ENCODE results near the gene SRM.
"Not testable (repeated sequence)": the region's sequence is repeated elsewhere in the genome, so short reads cannot be mapped to it uniquely, and the experiment has no call there.

The SRM gene

GRCh38 chr1:11059968-11060830 is at the start of gene SRM:
Gene SRM (minus strand): TSS chr1:11060018. CDS start chr1:11059943, 75 bp downstream.
- no peak for FAIRE-seq

DNA sequence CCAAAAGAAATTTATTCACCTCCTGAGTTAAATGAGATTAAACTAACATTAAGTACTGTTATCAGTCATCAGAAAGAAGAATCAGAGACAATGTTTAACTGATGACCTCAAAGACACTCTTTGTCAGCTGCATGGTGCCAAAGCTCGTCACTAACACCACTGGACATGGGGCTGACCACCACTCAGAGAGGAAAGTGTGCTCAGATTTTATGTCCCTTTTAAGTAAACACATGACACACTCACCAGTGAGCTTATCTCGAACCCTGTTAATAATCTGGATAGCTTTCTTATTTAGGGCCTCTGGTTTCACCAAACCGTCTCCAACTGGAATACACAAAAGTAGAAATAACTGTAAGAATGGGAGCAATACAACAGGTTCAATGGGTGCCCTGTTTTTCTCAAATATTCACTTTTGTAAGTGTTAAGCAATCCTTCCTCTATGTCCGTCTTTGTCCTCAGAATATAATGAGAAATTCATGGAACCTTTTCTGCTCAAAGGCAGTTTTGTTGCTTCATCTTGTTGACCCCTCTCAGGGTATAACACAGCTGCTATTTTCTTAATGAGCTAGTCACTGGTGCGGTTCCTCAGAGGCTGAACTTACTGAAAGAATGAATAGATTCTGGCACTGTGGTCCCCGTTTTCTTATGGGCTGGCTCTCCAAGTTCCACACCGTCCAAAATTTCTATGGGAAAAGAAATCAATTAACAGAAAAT is 49.4 kb upstream of the SRM start:
- no peak for FAIRE-seq

GRCh38 chr1:11107599-11107998 is 47.8 kb upstream of the SRM start:
- no peak for FAIRE-seq

DNA sequence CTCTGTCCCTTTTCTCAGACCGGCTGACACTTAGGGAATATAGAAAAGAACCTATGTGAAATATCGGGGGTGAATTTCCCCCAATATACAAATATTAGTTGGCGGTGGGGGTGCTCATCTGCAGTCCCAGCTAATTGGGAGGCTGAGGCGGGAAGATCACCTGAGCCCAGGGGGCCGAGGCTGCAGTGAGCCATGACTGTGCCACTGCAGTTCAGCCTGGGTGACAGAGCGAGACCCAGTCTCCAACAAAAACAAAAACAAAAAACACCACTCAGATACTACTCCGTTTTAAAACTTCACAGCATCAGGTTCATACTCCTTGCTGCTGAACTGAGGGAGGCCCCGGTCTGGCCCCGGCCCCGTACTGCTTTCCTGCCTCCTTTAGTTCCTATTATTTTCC is 45.8 kb upstream of the SRM start:
- FAIRE-seq = no peak

DNA sequence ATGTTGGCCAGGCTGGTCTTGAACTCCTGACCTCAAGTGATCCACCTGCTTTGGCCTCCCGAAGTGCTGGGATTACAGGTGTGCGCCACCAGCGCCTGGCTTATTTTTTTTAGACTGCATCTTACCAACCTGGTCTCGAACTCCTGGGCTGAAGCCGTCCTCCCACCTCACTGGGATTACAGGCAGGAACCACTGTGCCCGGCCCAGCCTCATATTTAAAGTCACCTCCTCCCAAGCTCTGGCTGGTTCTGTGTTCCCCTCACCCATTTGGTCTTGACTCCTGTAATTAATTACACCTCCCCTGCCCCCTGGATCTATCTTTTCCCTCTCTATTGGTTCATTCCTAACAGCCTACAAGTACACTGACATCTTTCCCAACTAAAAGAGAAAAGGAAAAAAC is 41.5 kb upstream of the SRM start:
- no peak for FAIRE-seq

- FAIRE-seq = not testable (repeated sequence)
These were observed 41.0 kb upstream of the SRM start for GRCh38 chr1:11100806-11101205.

GRCh38 chr1:11100149-11100493 is 40.3 kb upstream of the SRM start:
- FAIRE-seq = no peak

GRCh38 chr1:11099310-11100148 is 39.7 kb upstream of the SRM start, which contains the start of gene EXOSC10:
Gene EXOSC10 (minus strand): TSS chr1:11099869. CDS start chr1:11099831, 38 bp downstream.
- FAIRE-seq = no peak

GRCh38 chr1:11098931-11099309 is 39.1 kb upstream of the SRM start:
- no peak for FAIRE-seq

DNA sequence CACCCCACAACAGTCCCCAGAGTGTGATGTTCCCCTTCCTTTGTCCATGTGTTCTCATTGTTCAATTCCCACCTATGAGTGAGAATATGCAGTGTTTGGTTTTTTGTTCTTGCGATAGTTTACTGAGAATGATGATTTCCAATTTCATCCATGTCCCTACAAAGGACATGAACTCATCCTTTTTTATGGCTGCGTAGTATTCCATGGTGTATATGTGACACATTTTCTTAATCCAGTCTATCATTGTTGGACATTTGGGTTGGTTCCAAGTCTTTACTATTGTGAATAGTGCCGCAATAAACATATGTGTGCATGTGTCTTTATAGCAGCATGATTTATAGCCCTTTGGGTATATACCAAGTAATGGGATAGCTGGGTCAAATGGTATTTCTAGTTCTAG is 24.0 kb upstream of the SRM start:
- not testable (repeated sequence) for FAIRE-seq

- FAIRE-seq = no peak
These were observed 21.1 kb upstream of the SRM start for GRCh38 chr1:11080931-11081330.

- FAIRE-seq = no peak
These were observed 18.8 kb upstream of the SRM start for GRCh38 chr1:11078631-11079030.

- FAIRE-seq = not testable (repeated sequence)
These were observed 13.6 kb upstream of the SRM start for GRCh38 chr1:11073398-11073797.

DNA sequence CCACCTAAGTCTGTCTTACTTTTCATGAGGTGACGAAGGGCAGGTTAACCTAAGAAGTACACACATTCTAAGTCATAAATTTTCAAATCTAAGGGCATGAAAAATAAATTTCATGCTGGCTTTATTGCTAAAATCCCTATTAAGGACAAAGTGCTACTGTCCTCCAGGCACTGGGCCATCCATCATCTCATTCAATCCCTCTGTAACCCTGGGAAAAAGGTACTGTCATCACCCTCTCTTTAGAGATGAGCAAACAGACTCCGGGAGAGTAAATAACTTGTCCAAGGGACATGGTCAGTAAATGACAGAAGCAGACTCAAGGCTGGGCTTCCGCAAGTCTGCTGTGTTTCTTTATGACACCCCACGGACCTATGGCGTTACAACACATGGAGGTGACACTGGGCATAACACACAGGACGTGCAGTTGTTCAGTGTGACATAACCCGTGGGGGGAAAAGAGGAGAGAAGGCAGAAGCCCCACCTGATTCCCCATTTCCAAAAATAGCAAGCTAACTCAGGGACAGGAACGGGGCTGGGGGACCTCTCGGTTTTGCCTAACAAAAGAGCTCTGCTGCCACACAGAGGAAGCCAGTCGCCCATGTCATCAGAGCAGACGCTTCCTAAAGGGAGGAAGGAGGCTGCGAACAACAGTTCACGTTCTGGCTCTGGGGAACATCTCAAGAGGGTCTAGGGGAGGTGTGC is 12.5 kb upstream of the SRM start:
- no peak for FAIRE-seq

DNA sequence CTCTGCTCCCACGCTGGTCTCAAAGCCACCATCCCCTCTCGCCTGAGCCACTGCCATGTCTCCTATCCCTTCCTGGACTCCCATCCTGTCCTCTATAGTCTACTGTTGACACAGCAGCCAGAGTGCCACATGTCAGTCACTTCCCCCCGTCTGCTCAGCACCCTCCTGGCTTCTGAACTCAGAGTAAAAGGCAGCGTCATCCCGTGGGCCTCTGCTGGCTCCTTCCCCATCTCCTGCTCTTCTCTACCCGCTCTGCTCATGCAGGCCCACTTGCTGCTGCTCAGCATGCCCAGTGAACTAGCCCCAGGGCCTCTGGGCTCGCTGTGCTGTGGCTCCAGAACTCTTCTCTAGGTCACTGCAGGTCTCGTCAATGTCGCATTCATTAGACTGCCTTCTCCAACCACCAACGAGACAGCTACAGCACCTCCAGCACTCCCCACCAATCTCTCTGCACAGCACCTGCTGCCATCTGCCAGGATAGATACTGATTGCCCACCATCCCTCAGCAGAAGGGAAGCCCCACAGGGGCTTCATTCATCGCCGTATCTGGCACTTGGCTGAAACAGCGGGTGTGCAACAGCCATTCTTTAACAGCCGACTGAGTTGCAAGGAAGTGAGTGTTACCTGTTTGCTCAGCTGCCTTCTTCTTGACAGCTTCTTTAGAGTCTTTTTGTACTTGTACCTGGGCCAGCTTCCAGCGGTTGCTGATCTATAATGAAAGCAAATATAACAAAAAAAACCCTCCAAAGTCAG is 11.8 kb upstream of the SRM start:
- no peak for FAIRE-seq

DNA sequence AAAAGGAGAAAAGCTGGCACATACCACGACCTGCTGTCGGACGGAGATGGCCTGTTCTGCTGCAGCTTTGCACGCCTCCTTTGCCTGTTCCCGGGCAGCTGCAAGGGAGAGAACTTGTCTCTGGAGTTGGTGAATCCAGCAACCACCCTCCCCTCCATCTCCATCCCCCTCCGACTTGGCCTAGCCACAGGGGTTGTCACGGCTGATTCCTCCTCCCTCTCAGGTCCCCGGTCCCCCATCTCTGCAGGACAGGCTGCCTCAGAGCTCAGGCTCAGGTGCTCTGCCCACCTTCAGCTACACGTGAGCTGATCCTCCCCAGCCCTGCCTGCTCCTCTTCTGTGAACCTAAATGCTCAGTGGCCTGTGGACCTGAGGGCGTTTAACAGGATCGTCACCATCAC is 11.1 kb upstream of the SRM start:
- no peak for FAIRE-seq

DNA sequence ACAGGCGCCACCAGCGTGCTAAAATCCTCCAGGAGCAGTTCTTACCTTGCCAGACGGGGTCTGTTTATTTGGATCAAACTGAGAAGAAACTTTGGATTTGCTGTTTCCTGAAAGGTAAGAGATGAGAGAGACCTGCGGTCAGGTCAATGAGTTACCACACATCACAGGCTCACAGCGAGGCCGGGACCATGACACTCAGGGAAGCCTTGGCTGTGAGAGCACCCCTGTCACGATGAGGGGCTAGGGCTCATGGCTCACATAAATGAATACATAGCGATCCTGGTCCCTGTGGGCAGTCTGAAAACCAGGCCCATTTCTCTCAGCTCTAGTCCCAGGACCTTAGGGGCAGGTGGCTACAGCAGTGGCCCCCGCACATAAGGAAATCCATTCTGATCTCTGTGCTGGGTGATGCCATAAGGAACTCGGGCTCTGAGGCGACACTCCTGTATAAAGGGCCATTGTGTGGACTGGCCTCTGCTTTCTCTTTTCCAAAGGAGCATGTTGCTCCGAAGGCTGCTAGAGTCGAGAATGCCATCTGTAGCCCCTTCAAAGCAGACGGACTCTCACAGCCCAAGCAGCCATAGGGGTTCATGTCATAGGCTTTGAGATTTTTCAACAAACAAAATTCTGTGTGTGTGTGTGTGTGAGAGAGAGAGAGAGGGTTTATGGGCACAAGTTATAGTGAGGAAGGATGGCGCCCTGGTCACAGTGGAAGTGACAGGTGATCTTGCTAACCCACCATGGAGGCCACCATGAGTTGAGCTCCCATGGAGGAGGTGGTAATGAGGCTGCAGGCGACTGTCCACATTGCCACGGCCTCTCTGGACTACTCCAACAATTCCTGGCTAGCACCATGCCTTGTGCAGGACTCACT is 9.0 kb upstream of the SRM start:
- FAIRE-seq = no peak

- no peak for FAIRE-seq
These were observed 8.1 kb upstream of the SRM start for GRCh38 chr1:11067716-11068599.

DNA sequence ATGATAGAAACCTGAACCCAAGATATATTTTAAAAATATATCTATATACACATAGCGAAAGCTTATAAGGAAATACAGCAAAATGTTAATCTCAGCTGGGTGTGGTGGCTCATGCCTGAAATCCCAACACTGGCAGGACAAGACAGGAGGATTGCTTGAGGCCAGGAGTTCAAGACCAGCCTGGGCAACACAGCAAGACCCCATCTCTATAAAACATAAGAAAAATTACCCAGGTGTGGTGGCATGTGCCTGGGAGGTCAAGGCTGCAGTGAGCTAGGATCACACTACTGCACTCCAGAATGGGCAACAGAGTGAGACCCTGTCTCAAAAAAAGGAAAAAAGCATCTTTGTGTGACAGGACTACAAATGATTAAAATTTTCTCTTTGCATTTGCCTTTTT is 6.0 kb upstream of the SRM start:
- FAIRE-seq = no peak

DNA sequence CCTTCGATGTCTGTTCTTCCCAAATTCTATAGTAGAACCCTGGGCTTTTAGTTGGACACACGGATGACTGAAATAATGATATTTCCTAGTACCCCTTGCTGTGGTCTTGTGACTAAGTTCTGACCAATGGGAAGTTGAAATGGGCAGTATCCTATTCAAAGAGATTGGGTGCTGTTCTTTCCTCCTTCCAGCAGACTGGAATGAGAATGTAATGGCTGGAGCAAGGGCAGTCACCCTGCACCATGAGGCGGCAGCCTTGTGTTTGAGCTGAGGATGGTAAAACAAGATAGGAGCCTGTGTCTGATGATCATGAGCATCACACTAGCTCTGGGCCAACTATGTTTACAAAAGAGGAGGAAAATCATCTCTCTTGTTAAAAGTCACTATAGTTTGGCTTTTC is 5.1 kb upstream of the SRM start:
- no peak for FAIRE-seq

Measured in colon (tissue), 2 donors.